Smooth muscle cell (in vitro differentiated cells): ENCODE data around the gene NAA38. TPM values are rescaled to one million over a fixed set of nuclear protein-coding genes. Genes with fewer than 3 reads are reported as not detected.

ENCODE experiments used
- DNase-seq: peaks from one replicate; lab custom pipeline; 2025; ENCODE audit not compliant: unreplicated experiment; lab: John Stamatoyannopoulos, UW
- H2AFZ ChIP-seq: fragments of 200-600 bp; sonication (generic); 2 replicates; pipeline ENCODE4 v1.6.0; 2016; ENCODE audit warnings: antibody characterized with exemption, low read depth, mild to moderate bottlenecking
- H3F3A ChIP-seq: fragments of 200-600 bp; sonication (generic); 2 replicates; pipeline ENCODE4 v1.6.0; 2017; ENCODE audit warnings: antibody characterized with exemption, low read depth
- H3K27ac ChIP-seq: fragments of 200-600 bp; sonication (generic); 2 replicates; pipeline ENCODE4 v1.5.1; 2016; ENCODE audit warnings: low read depth, mild to moderate bottlenecking
- H3K27me3 ChIP-seq: fragments of 200-600 bp; sonication (generic); 2 replicates; pipeline ENCODE4 v1.6.1; 2016; ENCODE audit warnings: low read depth, mild to moderate bottlenecking
- H3K36me3 ChIP-seq: fragments of 200-600 bp; sonication (generic); 2 replicates; pipeline ENCODE4 v1.5.1; 2016; ENCODE audit warnings: low read depth
- H3K4me1 ChIP-seq: fragments of 200-600 bp; sonication (generic); 2 replicates; pipeline ENCODE4 v1.5.1; 2016; ENCODE audit warnings: low read depth
- H3K4me2 ChIP-seq: fragments of 200-600 bp; sonication (generic); 2 replicates; pipeline ENCODE4 v1.6.0; 2016; ENCODE audit warnings: mild to moderate bottlenecking
- H3K4me3 ChIP-seq: fragments of 200-600 bp; sonication (generic); 2 replicates; pipeline ENCODE4 v1.5.1; 2016; ENCODE audit warnings: mild to moderate bottlenecking
- H3K79me2 ChIP-seq: fragments of 200-600 bp; sonication (generic); 2 replicates; pipeline ENCODE4 v1.6.0; 2016; ENCODE audit warnings: low read depth, mild to moderate bottlenecking
- H3K9ac ChIP-seq: fragments of 200-600 bp; sonication (generic); 2 replicates; pipeline ENCODE4 v1.6.0; 2016; ENCODE audit warnings: low read depth
- H3K9me3 ChIP-seq: fragments of 200-600 bp; sonication (generic); replicated peaks from 2 replicates; pipeline ENCODE4 v1.5.1; 2016; ENCODE audit warnings: low read depth
- H4K20me1 ChIP-seq: fragments of 200-600 bp; sonication (generic); 2 replicates; pipeline ENCODE4 v1.6.0; 2016; ENCODE audit warnings: low read depth
- WGBS: methylation state at CpG from one replicate; pipeline ENCODE4 v1.1.7; 2016; ENCODE audit warnings: low lambda C conversion rate; 5-methylcytosine and 5-hydroxymethylcytosine counted together
- polyA plus RNA-seq: library from polyadenylated mRNA; unstranded; fragments of >200 nt; fragmentation: Nextera tagmentation; extraction: Ambion mirVana; gene quantifications from 2 replicates; pipeline ENCODE4 v1.2.1, GENCODE V29; 2016
- total RNA-seq: library from RNA; depleted of rRNA; stranded (reverse); fragments of >200 nt; gene quantifications from 2 replicates; pipeline ENCODE4 v1.2.3, GENCODE V29; 2014
- TF ChIP-seq, protein P1 (sequence below): fragments of 200-600 bp; sonication (generic); IDR thresholded peaks from 2 replicates; pipeline ENCODE4 v1.5.1; 2017; ENCODE audit warnings: borderline replicate concordance, mild to moderate bottlenecking, antibody characterized with exemption; ENCODE audit not compliant: insufficient read depth, poor library complexity, severe bottlenecking

Gene NAA38
- total and polyA plus RNA-seq, 2 experiments from 2014 or later, result 76.4 to 99.4 TPM

DNA sequence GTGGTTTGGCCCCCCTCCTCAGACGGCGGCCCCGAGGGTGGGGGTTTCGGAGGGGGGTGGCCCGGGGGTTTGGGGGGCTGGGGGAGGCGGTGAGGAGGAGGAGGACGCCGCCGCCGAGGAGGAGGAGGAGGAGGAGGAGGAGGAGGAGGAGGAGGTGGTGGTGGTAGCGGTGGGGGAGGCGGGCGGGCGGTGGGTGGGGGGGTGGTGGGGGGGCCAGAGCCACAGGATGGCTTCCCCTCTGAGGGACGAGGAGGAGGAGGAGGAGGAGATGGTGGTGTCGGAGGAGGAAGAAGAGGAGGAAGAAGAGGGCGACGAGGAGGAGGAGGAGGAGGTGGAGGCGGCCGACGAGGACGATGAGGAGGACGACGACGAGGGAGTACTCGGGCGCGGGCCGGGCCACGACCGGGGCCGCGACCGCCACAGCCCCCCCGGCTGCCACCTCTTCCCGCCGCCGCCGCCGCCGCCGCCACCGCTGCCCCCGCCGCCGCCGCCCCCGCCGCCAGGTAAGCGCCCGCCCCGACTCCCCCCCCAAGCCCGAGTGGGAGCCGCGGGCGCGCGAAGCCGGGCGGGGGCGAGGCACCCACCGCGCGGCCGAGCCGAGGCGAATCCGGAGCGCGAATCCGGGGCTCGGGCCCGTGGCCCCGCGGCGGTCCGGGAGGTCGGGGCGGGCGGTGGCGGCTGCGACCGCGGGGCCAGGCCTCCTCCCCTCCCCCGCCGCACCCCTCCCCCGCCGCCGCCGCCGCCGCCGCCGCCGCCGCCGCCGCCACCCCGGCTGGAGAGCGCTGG, 27.4 kb upstream of the NAA38 start:
- peak overlapping the region; percentile 65 for H3K9ac ChIP-seq
- no peak overlapping the region for H2AFZ ChIP-seq
- no CpG with 5 or more reads among the region's 100 CpGs for WGBS
- no peak overlapping the region for H3K27ac ChIP-seq
- TF ChIP-seq, protein P1, sequence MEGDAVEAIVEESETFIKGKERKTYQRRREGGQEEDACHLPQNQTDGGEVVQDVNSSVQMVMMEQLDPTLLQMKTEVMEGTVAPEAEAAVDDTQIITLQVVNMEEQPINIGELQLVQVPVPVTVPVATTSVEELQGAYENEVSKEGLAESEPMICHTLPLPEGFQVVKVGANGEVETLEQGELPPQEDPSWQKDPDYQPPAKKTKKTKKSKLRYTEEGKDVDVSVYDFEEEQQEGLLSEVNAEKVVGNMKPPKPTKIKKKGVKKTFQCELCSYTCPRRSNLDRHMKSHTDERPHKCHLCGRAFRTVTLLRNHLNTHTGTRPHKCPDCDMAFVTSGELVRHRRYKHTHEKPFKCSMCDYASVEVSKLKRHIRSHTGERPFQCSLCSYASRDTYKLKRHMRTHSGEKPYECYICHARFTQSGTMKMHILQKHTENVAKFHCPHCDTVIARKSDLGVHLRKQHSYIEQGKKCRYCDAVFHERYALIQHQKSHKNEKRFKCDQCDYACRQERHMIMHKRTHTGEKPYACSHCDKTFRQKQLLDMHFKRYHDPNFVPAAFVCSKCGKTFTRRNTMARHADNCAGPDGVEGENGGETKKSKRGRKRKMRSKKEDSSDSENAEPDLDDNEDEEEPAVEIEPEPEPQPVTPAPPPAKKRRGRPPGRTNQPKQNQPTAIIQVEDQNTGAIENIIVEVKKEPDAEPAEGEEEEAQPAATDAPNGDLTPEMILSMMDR, result no peak
- peaks cover 48% of the 10 kb centered on the region for H3K4me1 ChIP-seq
- peak overlapping the region; percentile 100 for H3K4me2 ChIP-seq
- H3F3A ChIP-seq, result peaks cover 17% of the 10 kb centered on the region
- H4K20me1 ChIP-seq, result no peaks in the 10 kb centered on the region
- no peak for DNase-seq
- no peaks in the 10 kb centered on the region for H3K27me3 ChIP-seq
- no peaks in the 10 kb centered on the region for H3K9me3 ChIP-seq
- peaks cover 11% of the 10 kb centered on the region for H3K79me2 ChIP-seq
- peak overlapping the region; percentile 87 for H3K4me3 ChIP-seq
- H3K36me3 ChIP-seq, result no peaks in the 10 kb centered on the region

DNA sequence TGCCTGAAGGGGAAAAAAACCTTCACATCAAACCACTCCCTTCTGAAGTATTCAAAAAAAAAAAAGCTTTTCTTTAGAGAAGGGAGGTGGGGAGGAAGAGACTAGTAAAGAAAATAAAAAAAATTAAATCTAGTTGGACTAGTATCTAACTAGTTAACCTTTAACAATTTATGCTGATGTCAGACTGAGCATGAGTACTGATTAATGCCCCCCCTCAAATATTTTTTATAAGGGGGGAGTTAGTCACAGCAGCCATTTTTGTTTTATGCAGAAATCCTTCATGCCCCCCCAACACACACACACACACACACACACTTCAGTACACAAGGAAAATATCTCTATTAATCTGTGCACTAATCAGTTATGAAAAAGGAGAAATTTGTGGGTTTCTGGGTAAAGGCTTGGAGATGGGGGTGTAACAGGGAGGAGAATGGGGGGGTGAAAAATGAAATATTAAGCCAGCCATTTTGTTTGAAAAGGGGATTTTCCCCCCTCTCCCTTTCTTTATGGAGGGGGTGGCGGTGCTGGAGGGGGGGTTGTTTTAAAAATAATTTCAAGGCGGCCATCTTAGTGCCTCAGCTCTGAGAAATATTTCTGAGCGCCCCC, 26.5 kb upstream of the NAA38 start:
- no peak overlapping the region for H2AFZ ChIP-seq
- H3K9ac ChIP-seq, result peak overlapping the region; percentile 31
- no peaks in the 10 kb centered on the region for H3K27me3 ChIP-seq
- TF ChIP-seq, protein P1, result no peak
- H3K36me3 ChIP-seq, result peaks cover 5% of the 10 kb centered on the region
- H3K4me3 ChIP-seq, result peak overlapping the region; percentile 87
- H4K20me1 ChIP-seq, result no peaks in the 10 kb centered on the region
- DNase-seq, result no peak
- H3K4me2 ChIP-seq, result peak overlapping the region; percentile 82
- no peaks in the 10 kb centered on the region for H3K9me3 ChIP-seq
- peaks cover 11% of the 10 kb centered on the region for H3K79me2 ChIP-seq
- H3F3A ChIP-seq, result peaks cover 15% of the 10 kb centered on the region
- 30% methylated on average over 3 of the region's 3 CpGs for WGBS
- H3K4me1 ChIP-seq, result peaks cover 39% of the 10 kb centered on the region
- H3K27ac ChIP-seq, result peak overlapping the region; percentile 17

DNA sequence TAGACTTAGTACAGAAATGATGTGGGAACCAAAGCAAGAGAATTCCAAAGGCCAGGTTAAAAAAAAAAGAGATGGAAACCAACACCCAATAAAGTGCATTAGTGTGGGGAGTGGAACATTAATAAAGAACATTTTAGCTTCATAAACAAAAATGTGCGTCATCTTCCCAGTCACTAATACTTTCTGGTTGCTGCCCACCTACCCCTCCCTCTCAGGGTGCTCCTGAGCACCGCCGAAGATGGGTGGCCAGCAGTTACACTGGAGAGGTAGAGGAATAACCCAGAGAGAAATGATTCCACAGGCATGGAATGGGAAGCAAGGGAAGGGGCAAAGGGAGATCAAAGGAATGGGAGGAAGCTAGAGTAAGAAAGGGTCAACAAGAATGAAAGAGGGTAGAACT, 25.3 kb upstream of the NAA38 start:
- H3K9ac ChIP-seq, result no peak overlapping the region
- no peaks in the 10 kb centered on the region for H3K27me3 ChIP-seq
- DNase-seq, result no peak
- H3K36me3 ChIP-seq, result peaks cover 5% of the 10 kb centered on the region
- no peak overlapping the region for H3K4me2 ChIP-seq
- peaks cover 27% of the 10 kb centered on the region for H3K4me1 ChIP-seq
- no peaks in the 10 kb centered on the region for H4K20me1 ChIP-seq
- peaks cover 7% of the 10 kb centered on the region for H3F3A ChIP-seq
- no peak overlapping the region for H3K27ac ChIP-seq
- WGBS, result 87% methylated on average over 3 of the region's 3 CpGs
- H3K4me3 ChIP-seq, result peak overlapping the region; percentile 87
- TF ChIP-seq, protein P1, result no peak
- no peaks in the 10 kb centered on the region for H3K9me3 ChIP-seq
- no peak overlapping the region for H2AFZ ChIP-seq
- H3K79me2 ChIP-seq, result peaks cover 13% of the 10 kb centered on the region
